Measurements from ENCODE around the gene ABCC6. TPM values are rescaled to one million over a fixed set of nuclear protein-coding genes. Genes with fewer than 3 reads are reported as not detected.
A peak's percentile ranks its signal among the peaks of the same experiment; 100 is the strongest.
"Not testable (repeated sequence)": the region's sequence is repeated elsewhere in the genome, so short reads cannot be mapped to it uniquely, and the experiment has no call there.

Gene ABCC6
- total RNA-seq, 1 donor from 2014 or later, result 5.9 TPM

DNA sequence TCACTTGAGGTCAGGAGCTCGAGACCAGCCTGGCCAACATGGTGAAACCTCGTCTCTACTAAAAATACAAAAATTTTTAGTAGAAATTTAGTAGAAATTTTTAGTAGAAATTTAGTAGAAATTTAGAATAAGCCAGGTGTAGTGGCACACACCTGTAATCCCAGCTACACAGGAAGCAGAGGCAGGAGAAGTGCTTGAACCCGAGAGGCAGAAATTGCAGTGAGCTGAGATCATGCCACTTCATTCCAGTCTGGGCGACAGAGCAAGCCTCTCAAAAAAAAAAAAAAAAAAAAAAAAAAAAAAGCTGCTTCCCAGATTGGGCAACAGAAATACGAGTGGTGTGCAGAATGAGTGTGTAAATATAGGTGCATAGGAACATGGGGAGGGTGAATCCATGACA is 4.5 kb downstream of the ABCC6 start:
- not testable (repeated sequence) for DNase-seq (ENCODE audit: extremely low spot score, unreplicated experiment); H3K36me3 Mint-ChIP-seq; H3K9me3 Mint-ChIP-seq; H3K4me1 Mint-ChIP-seq (ENCODE audit: unreplicated experiment); H3K27me3 Mint-ChIP-seq; H3K4me3 Mint-ChIP-seq
- H3K27ac Mint-ChIP-seq, result peak overlapping the region; percentile 26

GRCh38 chr16:16218349-16218748 is 4.9 kb downstream of the ABCC6 start:
- H3K4me1 Mint-ChIP-seq (ENCODE audit: unreplicated experiment); DNase-seq (ENCODE audit: extremely low spot score, unreplicated experiment); H3K36me3 Mint-ChIP-seq; H3K27me3 Mint-ChIP-seq; H3K9me3 Mint-ChIP-seq; H3K27ac Mint-ChIP-seq; H3K4me3 Mint-ChIP-seq: not testable (repeated sequence)

DNA sequence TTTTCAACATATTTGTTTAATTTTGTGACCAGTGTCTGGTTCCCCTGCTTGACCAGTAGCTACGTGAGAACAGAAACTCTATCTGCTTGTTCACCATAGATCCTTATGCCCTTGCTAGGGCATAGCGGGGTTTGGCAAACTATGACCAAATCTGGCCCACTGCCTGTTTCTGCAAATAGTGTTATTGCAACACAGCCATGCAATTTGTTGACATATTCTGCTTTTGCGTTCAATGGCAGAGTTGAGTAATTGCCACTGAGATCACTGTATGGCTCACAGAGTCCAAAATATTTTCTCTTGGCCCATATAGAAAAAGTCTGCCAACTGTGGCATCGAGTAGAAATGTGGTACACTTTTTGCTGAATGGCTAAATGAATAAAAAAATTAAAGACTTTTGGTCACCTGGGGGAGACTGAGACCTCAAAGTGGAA is 9.4 kb downstream of the ABCC6 start:
- not testable (repeated sequence) for DNase-seq (ENCODE audit: extremely low spot score, unreplicated experiment); H3K36me3 Mint-ChIP-seq; H3K4me1 Mint-ChIP-seq (ENCODE audit: unreplicated experiment); H3K4me3 Mint-ChIP-seq; H3K9me3 Mint-ChIP-seq; H3K27me3 Mint-ChIP-seq; H3K27ac Mint-ChIP-seq

DNA sequence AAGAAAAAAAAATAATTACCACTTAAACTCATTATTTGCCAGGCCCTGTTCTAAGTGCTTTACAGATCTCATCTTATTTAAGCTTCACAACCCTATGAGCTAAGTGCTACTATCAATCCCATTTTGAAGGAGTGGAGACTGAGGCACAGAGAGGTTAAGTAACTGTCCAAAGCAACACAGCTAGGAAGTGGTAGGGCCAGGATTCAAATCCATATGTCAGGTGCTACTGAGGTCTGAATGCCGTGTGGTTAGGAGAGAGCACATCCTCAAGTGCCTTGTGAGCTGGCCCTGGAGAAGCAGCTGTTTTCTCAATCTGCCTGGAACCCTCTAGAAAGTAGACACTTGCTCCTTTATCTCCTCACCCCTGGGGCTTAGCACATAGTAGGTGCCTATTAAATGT is 11.9 kb downstream of the ABCC6 start:
- not testable (repeated sequence) for H3K4me1 Mint-ChIP-seq (ENCODE audit: unreplicated experiment); H3K4me3 Mint-ChIP-seq; H3K36me3 Mint-ChIP-seq; DNase-seq (ENCODE audit: extremely low spot score, unreplicated experiment); H3K27ac Mint-ChIP-seq; H3K9me3 Mint-ChIP-seq; H3K27me3 Mint-ChIP-seq

DNA sequence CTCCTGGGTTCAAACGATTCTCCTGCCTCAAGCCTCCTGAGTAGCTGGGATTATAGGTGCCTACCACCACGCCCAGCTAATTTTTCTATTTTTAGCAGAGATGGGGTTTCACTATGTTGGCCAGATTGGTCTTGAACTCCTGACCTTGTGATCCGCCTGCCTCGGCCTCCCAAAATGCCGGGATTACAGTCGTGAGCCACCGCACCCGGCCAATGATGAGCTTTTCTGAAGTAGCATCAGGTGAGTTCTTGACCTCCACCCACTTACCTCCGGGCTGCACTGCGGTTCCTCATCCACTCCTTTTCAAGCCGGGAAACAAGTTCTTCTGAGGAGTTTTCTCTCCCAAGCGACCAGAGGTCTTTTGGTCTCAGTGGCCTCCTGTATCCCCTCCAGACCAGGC is 14.8 kb downstream of the ABCC6 start:
- not testable (repeated sequence) for H3K36me3 Mint-ChIP-seq; H3K9me3 Mint-ChIP-seq; H3K4me3 Mint-ChIP-seq; H3K4me1 Mint-ChIP-seq (ENCODE audit: unreplicated experiment); H3K27ac Mint-ChIP-seq; H3K27me3 Mint-ChIP-seq
- DNase-seq (ENCODE audit: extremely low spot score, unreplicated experiment), result peak; percentile 25

DNA sequence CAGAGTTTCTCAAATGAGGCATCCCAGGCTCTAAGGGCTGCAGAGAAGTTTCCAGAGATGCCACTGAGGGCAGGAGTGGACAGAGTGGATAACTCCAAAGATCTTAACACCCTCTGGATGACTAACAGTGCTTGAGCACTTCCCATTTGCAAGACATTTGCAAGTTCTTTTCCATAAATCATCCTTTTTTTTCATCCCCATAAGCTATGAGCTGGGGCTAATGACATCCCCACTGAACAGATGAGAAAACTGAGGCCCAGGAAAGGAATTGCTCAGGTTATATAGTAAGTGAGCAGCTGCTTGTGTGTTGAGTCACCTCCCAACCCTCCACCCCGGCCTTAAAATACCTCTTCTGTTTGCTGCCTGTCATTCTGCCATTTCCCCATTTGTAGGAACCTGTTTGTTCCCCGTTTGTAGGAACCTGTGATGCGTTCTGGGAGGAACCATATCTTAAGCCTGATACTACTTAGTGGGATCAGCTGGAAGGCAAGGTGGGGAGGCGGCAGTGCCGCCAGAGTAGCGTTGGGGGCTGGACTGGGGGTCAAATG is 15.4 kb downstream of the ABCC6 start:
- DNase-seq (ENCODE audit: extremely low spot score, unreplicated experiment), result peak; percentile 25
- H3K4me3 Mint-ChIP-seq; H3K4me1 Mint-ChIP-seq (ENCODE audit: unreplicated experiment); H3K36me3 Mint-ChIP-seq; H3K9me3 Mint-ChIP-seq; H3K27me3 Mint-ChIP-seq; H3K27ac Mint-ChIP-seq: not testable (repeated sequence)

DNA sequence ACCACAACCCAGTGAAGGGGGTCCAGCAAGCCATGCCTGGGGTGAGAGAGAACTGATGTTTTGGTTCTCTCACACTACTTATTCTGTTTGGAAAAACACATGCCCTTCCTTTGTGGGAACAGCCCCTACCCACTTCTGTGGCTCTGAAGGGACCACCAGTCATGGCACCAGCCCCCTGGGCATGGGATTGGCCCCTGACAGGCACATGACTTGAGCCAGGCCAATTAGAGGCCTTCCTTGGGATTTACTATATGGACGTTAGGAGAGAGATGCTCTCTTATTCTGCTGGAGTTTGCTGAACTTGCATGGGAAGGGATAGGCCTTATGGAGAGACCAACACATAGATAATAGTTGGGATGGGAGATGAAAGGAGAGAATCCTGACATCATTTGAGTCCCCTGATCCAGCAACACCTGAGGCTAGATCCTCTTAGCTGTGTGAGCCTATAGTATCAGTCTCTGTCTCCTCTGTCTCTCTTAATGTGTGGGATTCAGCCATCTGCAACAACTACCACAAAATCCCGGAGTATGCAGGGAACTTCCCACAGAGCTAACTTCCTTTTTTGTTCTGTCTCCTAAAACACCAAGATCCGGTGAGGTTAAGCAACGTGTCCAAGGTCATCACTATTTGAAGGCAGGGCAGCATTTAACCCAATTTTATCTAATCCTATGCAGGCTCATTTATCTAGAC is 16.1 kb downstream of the ABCC6 start:
- not testable (repeated sequence) for H3K4me1 Mint-ChIP-seq (ENCODE audit: unreplicated experiment); H3K27ac Mint-ChIP-seq; H3K36me3 Mint-ChIP-seq; H3K4me3 Mint-ChIP-seq; H3K9me3 Mint-ChIP-seq; H3K27me3 Mint-ChIP-seq
- peak; percentile 2 for DNase-seq (ENCODE audit: extremely low spot score, unreplicated experiment)

DNA sequence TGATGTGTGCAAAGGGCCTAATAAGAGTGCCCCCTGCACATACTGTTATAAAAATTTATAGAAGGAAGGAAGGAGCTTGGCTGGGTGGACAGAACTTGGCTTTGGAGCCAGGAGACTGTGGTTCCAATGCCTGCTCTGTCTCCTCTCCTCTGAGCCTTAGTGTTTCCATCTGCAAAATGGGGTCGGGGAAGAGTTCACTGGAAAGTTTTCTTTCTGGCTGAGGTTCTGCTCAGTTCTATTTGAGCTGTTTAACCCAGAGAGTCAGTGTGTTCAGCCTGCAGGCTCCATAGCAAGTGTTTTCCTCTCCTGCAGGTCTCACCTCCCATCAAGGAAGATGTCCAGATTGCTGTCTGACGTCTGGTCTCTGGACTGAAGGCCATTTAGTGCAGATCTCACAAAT is 17.4 kb downstream of the ABCC6 start:
- not testable (repeated sequence) for H3K4me3 Mint-ChIP-seq; H3K4me1 Mint-ChIP-seq (ENCODE audit: unreplicated experiment); H3K27ac Mint-ChIP-seq; H3K27me3 Mint-ChIP-seq; H3K36me3 Mint-ChIP-seq; H3K9me3 Mint-ChIP-seq
- peak; percentile 3 for DNase-seq (ENCODE audit: extremely low spot score, unreplicated experiment)

- H3K4me1 Mint-ChIP-seq (ENCODE audit: unreplicated experiment); H3K36me3 Mint-ChIP-seq: not testable (repeated sequence)
These were observed 18.7 kb downstream of the ABCC6 start for GRCh38 chr16:16204552-16204951.

GRCh38 chr16:16203494-16203893 is 19.8 kb downstream of the ABCC6 start:
- not testable (repeated sequence) for H3K27ac Mint-ChIP-seq; H3K4me1 Mint-ChIP-seq (ENCODE audit: unreplicated experiment); H3K4me3 Mint-ChIP-seq; H3K36me3 Mint-ChIP-seq; H3K27me3 Mint-ChIP-seq; H3K9me3 Mint-ChIP-seq
- DNase-seq (ENCODE audit: extremely low spot score, unreplicated experiment), result peak; percentile 34

More at GRCh38 chr16:16204552-16204951, 18.7 kb downstream of the ABCC6 start:
- not testable (repeated sequence) for H3K27me3 Mint-ChIP-seq; H3K27ac Mint-ChIP-seq; DNase-seq (ENCODE audit: extremely low spot score, unreplicated experiment); H3K9me3 Mint-ChIP-seq; H3K4me3 Mint-ChIP-seq

Data from type B pancreatic cell (in vitro differentiated cells).